Measurements from ENCODE around the gene CACNA2D2.
A peak's percentile ranks its signal among the peaks of the same experiment; 100 is the strongest.

The CACNA2D2 gene

DNA sequence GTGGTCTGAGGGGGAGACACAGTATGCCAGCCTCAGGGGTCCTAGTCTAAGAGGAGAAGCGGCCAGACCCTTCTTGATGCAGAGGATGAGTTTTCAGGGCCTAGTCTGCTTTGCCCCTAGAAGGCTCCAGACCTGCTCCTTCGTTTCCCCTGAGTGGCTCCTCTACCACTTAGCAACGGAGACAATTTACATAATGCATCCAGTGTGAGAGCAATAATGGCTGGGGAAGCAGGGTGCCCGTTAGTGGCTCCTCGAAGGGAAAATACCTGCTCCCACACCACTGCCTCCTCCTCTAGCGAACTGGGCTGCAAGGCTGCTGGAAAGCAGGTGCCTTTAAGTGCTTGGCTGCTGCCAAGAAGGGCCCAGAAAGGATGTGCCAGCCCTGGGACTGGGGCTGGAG lies 38.9 kb downstream of the CACNA2D2 start:
- DNase-seq (ENCODE audit: low read depth, low spot score) = no peak

DNA sequence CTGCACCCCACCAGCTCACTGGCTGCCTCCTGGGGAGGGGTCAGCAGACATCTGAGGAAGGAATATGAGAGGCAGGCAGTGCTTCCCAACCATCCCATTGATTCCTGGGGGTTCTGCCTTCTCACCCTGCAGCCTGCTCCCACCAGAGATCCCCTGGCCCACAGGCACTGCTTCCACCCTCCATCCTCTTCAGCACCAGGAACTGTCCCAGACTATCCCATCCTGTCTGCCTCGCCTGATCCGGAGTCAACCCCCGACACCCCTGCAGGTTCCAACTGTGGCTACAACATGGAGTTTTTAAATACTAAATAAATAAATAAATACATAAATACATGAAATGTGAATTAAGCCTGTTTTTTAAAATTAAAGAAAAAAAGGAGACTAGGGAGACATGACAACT lies 43.6 kb downstream of the CACNA2D2 start:
- no peak for DNase-seq (ENCODE audit: low read depth, low spot score)

DNA sequence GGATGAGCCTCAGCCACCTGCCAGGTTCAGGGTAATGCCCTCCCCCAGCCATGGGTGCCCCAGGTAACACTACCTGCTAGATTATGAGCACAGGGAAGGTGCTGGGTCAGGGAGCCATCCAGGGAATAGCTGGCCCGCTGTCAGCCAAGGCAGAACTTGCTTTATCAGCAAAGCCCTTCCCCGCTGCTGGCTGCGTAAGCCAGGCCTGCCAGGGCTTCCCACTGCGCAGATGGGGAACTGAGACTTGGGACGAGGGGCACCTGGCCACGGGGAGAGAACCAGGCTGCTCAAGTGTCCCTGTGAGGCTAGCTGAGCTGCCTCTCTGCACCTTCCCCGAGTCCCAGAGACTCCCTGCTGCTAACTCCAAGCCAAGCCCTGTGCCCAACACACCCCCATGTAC lies 45.4 kb downstream of the CACNA2D2 start:
- no peak for DNase-seq (ENCODE audit: low read depth, low spot score)

DNA sequence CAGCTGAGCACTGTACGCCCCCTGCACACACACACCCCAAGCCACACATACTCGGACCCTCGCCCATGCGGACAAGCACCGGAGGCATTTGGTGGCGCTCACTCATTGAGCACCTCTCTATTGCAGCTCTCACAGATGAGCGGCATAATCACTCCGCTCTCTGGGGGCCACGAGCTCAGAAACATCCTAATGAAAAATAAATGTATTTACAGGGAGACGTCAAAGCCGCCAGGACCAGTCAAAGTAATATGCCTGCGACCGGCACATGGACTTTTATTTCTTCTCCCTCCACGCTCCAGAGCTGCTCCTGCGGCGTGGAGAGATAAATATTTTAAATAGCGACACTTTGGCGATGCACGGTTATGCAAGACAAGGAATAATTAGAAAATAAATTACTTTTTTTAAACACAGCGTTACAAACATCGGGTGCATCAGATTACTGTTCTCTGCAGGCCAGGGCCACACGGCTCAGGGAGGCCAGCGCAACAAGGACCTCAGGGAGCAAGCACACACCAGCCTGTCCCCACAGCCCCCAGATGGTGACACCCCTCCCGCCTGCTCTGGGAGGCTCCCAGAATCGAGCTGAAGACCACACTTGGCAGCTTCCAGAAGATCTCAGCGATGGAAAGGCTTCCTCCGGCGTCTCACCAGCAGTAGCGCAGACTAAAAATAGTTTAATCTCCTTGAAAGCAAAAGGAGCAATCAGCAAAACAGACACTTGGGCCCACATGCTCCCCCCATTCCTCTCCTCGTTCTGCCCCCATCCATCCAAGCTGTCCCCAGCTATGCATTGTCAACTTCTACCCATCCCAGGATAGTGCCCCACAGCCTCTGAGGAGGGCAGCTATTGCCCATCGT lies 48.0 kb downstream of the CACNA2D2 start:
- DNase-seq (ENCODE audit: low read depth, low spot score) = no peak

DNA sequence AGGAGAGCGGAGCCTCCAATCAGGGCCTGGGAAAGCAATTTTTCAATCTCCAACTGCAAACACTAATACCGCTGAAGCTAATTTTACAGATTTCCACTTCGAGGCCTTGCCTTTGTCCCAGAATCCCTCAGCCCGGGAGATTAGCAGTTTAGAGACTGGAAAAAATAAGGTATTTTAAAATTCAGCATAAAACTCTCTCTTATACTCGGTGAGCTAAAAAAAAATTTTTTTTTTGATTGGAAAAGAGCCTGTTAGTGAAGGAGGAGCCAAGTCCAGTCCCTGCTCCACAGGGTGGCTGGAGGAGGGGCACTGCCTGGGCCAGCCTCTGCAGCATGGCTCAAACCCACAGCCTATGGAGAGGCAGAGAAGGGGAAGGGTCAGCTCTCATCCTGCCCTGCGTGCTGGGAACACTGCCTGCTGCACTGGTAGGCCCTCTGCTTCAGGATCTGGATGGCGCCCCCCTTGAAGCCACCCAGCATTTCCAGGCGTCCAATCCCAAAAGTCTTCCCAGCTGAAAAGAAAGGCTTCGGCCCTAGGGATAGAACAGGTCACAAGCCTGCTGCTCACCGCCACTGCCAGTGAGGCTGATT lies 48.9 kb downstream of the CACNA2D2 start:
- DNase-seq (ENCODE audit: low read depth, low spot score) = no peak

DNA sequence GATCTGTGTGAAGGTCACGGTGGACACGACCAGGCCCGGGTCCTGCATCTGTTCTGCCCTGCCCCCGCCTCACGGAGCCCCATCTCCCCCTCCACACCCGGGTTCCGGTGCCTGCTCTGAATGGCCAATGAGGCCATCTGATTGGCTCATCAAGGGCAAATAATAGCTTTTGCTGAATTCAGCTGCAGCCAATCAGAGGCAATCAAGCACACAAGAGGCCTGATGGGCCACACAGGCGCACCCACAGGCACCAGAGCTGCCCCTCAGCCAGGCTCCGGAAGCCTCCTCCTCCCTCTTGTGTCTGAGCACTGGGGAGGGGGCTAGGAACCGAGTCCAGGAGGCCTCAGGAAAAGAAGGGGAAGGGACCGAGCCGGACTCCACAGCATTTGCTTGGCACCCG lies 49.5 kb downstream of the CACNA2D2 start:
- DNase-seq (ENCODE audit: low read depth, low spot score) = no peak

DNA sequence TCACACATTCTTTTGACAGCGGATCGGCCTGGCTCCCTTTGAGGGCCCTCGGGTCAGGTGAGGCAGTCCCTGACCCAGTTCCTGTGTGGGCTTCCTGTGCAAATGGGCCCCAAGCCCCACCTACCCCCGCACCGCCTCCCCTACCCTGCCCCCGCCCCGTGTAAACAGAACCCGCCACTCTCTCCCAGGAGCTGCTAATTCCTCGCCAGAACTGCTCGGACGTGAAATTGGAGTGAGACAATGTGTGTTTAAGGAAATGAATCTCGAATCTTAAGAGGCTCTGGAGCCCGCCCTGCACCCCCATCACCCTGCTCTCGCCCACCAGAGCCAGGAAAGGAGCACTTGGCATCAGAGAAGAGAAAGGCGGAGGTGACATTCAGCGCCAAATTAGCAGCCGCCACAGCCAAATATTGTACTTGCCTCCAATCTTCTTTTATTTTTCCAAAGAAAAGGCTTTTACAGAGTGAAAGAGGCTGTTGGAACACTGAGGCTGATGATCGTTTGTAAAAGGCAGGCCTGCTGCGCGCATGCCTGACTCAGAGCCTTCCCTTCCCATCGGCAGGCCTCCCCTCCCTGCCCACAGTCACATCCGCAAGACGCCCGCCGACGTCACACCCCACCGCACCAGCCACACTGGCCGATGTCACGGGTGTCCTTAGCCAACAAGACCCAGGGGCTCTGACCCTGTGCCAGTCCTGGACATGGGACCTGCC lies 53.1 kb downstream of the CACNA2D2 start:
- DNase-seq (ENCODE audit: low read depth, low spot score) = peak; percentile 24

DNA sequence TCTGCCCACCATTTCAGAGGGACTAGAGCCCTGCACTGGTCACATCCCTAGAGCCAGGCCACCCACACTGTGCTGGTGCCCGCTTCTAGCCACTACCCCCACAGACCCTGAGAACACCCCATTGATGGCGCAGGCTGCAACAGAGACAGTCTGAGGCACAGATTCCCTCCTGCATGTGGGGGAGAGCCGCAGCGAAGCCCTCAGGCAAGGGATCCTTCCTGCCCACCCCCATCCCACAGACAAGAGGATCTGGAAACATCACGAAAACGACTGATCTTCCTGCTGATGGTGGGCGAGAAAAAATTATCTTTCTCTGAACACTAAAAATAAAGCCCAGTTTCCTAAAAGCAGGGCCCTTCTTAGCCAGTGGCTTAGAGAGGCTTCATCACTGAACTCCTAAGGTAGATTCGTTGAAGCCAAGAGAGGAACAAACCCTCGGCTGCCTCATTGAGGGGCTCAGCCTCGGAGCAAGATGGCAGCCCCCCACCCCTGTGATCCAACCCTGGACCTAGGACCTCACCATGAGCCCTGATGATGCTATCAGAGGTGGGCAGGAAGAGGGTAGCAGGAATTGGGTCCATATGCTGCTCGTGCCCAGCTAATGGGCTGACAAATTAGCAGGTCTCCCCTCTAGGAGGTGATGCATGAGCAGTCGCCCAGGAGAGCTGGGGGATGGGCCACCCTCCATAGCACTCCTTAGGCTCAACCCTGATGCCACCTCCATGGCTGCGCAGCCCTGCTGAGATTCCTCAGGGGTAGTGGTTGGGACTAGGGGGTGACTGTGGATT lies 54.5 kb downstream of the CACNA2D2 start:
- DNase-seq (ENCODE audit: low read depth, low spot score) = no peak

DNA sequence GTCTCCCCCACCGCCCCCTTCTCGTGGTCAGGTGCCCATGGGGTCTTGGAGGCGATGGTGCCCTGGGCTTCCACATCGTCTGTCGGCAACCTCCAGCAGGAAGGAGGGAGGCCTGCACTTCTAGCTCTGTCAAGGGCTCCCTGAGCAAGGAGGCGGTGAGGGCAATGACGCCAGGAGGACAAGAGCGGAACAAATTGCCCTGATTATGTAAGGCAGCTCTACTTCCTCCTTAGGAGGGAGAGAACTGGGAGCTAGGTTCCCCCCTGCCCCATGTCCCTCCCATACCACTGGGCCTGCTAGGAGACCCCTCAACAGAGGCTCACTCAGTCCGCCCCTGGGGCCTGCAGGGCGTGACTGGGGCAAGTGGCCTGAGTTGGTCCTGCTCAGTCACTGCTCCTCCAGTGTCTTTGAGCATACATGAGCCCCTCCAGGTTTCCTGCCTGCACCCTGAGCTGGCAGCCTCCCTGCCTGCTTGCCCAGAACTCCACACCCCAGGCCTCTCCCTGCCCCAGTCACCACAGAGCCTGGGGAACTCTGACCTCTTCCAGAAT lies 56.1 kb downstream of the CACNA2D2 start:
- no peak for DNase-seq (ENCODE audit: low read depth, low spot score)

DNA sequence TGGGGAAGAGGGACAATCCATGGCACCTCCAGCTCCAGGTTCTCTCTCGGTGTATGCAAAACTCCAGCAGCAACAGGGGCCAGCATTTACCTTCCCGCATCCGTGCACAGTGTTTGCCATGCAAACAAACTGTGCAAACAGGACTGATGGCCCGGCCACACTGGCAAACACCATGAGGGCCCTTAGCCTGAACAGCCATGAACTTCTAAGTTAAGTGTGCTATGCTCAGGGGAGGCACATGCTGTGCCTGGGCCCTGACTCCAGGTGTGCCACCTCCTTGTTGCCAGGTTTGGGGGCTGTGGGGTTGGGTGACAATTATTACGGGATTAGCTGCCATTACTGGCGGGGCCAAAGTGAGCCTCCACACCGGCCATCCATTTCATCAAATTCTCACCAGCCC lies 57.5 kb downstream of the CACNA2D2 start:
- DNase-seq (ENCODE audit: low read depth, low spot score) = no peak

DNA sequence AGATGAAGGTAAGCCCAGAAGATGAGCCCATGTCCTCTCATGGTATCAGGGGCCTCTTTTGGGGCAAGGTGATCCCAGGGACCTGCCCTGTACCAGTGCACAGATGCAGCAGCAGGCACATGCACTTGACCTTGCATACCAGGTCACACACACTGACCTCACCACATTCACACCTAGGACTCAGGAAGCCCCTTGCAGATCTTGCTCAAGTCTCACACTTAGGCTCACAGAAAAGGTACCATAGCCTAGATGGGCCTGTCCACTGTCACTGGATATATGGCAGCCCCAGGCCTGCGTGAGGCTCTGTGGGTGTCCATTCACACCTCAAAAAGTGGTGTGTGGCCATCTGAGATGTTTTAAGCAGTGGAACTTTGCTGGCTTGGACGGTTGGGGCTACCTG lies 58.7 kb downstream of the CACNA2D2 start:
- DNase-seq (ENCODE audit: low read depth, low spot score) = no peak

DNA sequence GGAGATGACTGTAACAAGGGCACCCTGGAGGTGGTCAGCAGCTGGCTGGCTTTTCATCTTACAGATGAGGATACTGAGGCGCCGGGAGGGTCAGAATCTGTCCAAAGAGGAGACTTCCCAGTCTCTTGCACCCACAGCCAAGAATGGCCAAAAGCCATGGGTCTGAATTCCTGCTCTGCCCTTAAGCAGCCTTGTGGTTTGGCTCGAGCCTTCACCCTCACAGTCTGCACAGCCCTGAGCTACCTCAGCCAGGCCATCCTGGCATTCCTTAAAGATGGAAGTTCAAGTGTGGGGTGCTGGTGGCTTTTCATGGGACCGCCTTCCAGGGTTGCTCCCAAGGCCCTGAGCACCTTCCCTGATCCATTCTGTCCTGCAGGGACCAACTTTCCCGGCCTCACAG lies 59.2 kb downstream of the CACNA2D2 start:
- DNase-seq (ENCODE audit: low read depth, low spot score) = no peak

DNA sequence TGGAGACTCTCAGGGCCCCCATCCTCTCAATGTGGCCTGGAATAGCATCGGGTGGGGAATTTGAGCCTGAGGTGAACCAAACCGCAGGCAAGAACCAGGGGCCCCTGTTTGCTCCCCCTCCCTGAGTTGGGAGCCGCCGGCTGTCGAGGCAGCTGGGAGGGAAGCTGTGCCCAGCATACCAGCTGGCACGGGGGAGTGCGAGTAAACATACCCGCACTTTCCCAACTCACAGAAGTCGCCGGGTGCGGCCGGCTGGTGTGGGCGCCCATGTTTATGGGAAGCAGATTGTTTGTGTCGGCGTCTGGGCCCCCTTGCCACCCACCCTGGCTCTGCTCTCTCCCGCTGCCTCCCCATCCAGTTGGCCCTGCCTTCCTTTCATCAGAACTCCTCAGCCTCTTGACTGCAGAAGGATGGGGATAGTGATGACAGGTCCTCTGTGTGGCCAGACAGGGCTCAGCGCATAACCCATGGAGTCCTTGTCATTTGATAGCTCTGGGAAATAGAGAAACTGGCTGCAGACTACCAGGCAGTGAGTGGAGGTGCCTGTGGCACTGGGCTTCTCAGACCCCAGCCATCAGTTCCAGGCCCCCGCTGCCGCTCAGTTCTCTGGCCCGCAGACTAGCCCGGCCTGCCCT lies 60.4 kb downstream of the CACNA2D2 start:
- DNase-seq (ENCODE audit: low read depth, low spot score) = no peak

DNA sequence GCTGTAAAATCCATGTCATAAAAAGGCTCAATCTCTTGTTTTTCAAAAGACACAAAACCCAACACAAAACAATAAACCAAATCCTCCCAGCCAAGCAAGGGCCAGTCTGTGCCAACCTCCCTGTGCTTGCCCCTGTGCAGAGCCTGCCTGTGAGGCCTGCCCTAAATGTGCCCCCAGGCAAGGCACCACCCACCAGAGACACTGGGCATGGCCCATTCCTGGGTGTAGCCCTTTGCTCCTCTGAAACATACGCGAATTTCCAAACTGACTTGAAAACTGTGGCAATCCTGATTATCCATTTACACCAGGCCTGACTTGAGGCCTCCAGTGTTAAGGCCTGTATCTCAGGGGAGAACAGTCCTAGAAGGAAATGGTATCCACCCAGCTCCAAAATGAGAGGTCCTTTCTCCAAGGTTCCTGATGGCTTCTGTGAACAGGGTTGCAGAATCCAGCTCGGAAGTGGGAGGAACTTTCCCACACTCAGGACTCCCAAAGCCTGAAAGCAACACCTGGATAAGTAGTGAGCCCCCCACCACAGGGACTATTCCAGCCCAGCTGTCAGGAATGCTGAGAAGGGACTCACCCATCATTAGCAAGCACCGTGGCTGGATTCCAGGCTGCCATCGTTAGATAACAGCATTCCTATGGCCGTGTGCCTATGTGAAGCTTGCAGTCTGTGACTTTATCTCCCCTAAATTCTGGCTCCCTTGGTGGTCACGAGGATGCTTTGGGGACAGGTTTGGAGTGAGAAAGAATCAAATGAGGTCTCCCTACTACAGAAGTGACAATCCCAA lies 61.8 kb downstream of the CACNA2D2 start:
- DNase-seq (ENCODE audit: low read depth, low spot score) = no peak

DNA sequence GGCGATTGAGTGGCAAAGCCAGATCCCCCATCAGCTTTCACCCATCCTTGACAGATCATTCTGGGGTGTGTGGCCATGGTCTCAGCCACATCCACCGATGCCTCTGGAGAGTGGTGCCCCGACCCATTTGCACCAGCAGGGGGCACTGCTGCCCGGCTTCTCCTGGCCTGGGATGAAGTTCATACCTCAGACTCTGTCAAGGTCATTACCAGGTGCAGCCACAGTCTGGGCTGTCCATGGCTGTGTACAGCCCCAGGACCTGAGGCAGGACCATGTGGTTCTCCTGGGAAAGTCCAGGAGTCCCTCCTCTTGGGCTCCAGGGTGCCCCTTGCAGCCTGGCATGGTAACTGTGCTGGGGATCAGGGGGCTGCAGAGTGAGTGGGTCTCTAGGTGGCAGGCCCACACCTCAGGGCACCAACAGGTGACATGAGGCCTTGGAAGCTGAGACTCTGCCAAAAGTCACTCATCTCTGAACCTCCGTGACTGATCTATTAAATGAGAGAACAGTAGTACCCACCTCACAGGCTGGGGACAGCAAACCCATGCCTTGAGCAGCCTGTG lies 67.2 kb downstream of the CACNA2D2 start:
- DNase-seq (ENCODE audit: low read depth, low spot score) = peak; percentile 53

DNA sequence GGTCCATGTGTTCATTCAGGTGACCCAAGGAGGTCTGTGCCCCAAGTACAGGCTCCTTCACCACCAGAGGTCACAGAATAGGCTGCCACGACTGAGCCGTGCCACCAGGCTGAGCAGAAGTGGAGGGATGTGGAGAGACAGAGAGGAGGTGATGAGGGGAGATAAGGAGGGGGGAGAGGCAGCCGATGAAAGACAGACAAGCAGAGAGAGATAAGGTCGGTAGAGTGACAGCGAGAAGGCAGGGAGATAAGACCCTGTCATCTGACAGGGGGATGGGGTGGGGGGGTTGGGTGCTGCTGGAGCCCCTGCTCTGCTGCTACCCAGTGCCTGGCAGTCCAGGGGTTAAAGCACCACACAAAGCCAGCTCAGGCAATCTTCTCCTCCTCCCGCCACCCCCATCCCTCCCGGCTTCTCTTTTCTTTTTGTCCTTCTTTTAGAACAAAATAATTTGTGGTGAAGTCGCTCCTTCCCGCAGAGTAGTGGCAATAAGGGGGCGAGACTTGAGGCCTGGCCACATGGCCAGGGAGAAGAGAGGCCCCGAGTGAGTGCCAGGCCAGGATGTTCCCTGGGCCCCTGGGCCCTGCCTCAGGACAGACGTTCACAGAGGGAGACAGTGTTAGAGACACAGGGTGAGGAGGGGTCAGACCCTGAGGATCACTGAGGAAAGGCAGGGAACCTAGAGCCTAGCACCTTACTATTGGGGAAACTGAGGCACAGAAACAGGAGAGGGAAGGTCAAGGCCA lies 67.9 kb downstream of the CACNA2D2 start:
- DNase-seq (ENCODE audit: low read depth, low spot score) = no peak

DNA sequence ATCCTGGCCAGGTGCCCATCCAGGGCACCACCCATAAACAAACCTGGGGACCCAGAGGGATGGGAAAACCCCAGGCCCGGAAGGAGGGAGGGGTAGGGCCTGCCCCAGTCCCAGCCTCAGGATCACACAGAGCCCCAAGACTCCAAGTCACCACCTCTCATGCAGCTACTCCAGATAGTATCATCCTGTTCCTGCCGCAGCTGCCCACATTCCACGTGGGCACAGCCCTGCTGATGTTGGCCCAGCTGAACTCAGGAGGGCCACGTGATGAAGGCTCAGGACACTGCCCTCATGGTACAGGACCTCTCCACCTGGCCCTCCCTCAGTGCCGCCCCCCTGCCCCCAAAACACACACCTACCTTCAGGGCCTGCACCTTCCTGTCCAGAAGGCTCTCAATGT lies 69.5 kb downstream of the CACNA2D2 start:
- no peak for DNase-seq (ENCODE audit: low read depth, low spot score)

DNA sequence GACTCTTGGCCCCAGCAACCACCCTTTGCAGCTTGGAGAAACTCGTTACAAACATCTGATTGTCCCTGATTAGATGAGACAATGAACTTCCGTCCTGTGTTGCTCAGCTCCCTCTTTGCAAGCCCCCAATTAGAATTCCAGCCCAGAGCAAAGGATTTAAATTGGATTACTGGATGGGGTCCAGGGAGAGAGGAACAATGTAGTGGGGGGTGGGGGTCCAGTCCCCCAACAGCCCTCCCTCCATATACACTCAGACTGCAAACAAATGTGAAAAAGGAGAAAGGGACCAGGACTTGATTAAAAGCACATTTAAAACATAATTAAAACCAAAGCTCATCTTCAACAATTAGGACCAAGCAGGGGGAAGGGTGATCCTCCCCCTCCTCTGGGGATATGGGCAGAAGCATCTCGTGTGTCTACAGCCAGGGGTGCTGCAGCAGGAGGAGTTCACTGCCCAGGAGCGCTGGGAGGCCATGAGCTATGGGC lies 72.4 kb downstream of the CACNA2D2 start:
- DNase-seq (ENCODE audit: low read depth, low spot score) = no peak

DNA sequence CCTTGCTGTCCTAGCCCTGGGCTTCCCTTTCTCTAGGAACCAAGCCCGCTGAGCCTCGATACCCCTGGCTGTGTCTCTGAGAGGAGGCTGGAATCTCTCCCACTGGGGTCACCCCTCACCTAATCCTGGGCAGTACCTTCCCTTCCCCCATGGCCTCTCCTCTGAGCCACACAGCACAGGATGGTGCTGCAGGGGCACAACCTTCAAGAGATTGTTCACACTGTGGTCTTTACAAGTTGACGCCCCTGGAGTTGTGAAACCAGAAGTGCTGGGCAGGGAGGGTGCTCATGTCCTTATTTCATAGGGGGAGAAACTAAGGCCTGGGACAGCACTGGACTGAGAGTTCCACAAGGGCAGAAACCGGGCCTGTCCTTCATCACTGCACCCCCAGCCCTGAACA lies 73.2 kb downstream of the CACNA2D2 start:
- DNase-seq (ENCODE audit: low read depth, low spot score) = no peak

All from activated naive CD8-positive, alpha-beta T cell treated with anti-CD3 and anti-CD28 coated beads, Interleukin-2, amount 50 U/mL, for 16 hours (primary cell).